Spinal cord (tissue), 10 donors: ENCODE data around the gene NUTM2B. TPM values are rescaled to one million over a fixed set of nuclear protein-coding genes. Genes with fewer than 3 reads are reported as not detected.
"Not testable (repeated sequence)": the region's sequence is repeated elsewhere in the genome, so short reads cannot be mapped to it uniquely, and the experiment has no call there.

Experiments used
- DNase-seq, 6 donors: peaks; one replicate each; pipeline versions ENCODE4 v3.0.0 to v3.0.0-alpha.2; 2013 to 2015; ENCODE audit warnings: low spot score in 6 of 6, low read depth in 4 of 6
- H3K27ac ChIP-seq: one replicate; pipeline ENCODE4 v1.5.1; 2013; ENCODE audit warnings: low read depth, low read length, control low read depth
- H3K27me3 ChIP-seq: one replicate; pipeline ENCODE4 v1.6.1; 2013; ENCODE audit warnings: low read length; ENCODE audit not compliant: control insufficient read depth, insufficient read depth
- H3K36me3 ChIP-seq: one replicate; pipeline ENCODE4 v1.6.1; 2013; ENCODE audit warnings: low read length; ENCODE audit not compliant: control insufficient read depth, insufficient read depth
- H3K4me1 ChIP-seq: one replicate; pipeline ENCODE4 v1.6.1; 2013; ENCODE audit warnings: low read length; ENCODE audit not compliant: control insufficient read depth, insufficient read depth
- H3K4me3 ChIP-seq: one replicate; pipeline ENCODE4 v1.5.1; 2013; ENCODE audit warnings: low read depth, low read length, control low read depth
- H3K9me3 ChIP-seq: one replicate; pipeline ENCODE4 v1.6.1; 2013; ENCODE audit warnings: low read length; ENCODE audit not compliant: control insufficient read depth, insufficient read depth
- WGBS: methylation state at CpG from one replicate; pipeline ENCODE4 v1.1.5; 2013; ENCODE audit warnings: missing lambda C conversion rate; ENCODE audit not compliant: insufficient coverage; 5-methylcytosine and 5-hydroxymethylcytosine counted together
- long read RNA-seq, 4 donors: transcript quantifications; one replicate each; lab custom pipeline, GENCODE V29; 2026
- polyA plus RNA-seq, 2 donors: library from polyadenylated mRNA; unstranded; fragments of 120-200 nt; gene quantifications; one replicate each; pipeline ENCODE4 v1.2.1, GENCODE V29; 2013; ENCODE audit not compliant: insufficient read length in 2 of 2
- total RNA-seq, 2 donors: library from RNA; depleted of rRNA in 1 of 2; stranded (reverse); fragments of 120-200 nt in 1 of 2; fragments of >200 nt in 1 of 2; gene quantifications; one replicate each; pipeline versions ENCODE4 v1.2.3 to v1.2.4, GENCODE V29; 2013 to 2014
- donor health status: healthy.

The NUTM2B gene, protein sequence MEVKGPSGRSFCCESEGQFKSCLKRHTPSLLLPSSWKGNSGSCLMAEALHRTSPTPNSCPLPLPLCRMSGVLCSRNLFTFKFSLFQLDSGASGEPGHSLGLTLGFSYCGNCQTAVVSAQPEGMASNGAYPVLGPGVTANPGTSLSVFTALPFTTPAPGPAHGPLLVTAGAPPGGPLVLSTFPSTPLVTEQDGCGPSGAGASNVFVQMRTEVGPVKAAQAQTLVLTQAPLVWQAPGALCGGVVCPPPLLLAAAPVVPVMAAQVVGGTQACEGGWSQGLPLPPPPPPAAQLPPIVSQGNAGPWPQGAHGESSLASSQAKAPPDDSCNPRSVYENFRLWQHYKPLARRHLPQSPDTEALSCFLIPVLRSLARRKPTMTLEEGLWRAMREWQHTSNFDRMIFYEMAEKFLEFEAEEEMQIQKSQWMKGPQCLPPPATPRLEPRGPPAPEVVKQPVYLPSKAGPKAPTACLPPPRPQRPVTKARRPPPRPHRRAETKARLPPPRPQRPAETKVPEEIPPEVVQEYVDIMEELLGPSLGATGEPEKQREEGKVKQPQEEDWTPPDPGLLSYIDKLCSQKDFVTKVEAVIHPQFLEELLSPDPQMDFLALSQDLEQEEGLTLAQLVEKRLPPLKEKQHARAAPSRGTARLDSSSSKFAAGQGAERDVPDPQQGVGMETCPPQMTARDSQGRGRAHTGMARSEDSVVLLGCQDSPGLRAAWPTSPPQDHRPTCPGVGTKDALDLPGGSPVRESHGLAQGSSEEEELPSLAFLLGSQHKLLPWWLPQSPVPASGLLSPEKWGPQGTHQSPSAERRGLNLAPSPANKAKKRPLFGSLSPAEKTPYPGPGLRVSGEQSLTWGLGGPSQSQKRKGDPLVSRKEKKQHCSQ
- total RNA-seq (1 to 10 TPM in 1 of 2 donors, under 1 TPM in 1; 0.20 to 1.4 TPM), polyA plus RNA-seq (1 to 10 TPM; 5.0 to 7.5 TPM)
- long read RNA-seq, donor 1, partial matches to known transcripts = 6 of 7 reads
- long read RNA-seq, donor 1, other reads (novel, unspliced or antisense) = 0 of 7 reads
- long read RNA-seq, donor 2 = 0 reads
- long read RNA-seq, donor 3 = 0 reads
- long read RNA-seq, donor 4 = 0 reads

- WGBS = no CpG with 5 or more reads among the region's 3 CpGs
- H3K36me3 ChIP-seq, H3K4me1 ChIP-seq, DNase-seq, H3K27ac ChIP-seq, H3K4me3 ChIP-seq, H3K9me3 ChIP-seq, H3K27me3 ChIP-seq: not testable (repeated sequence)
Measured at GRCh38 chr10:79702927-79703326, at the start of gene NUTM2B. NUTM2B (plus strand) TSS chr10:79703227; CDS start chr10:79703610, 383 bp downstream.

GRCh38 chr10:79663287-79663686 is 39.7 kb upstream of the NUTM2B start:
- H3K27me3 ChIP-seq, DNase-seq, H3K4me1 ChIP-seq, H3K36me3 ChIP-seq, H3K4me3 ChIP-seq, H3K9me3 ChIP-seq, H3K27ac ChIP-seq: not testable (repeated sequence)

- H3K27me3 ChIP-seq, H3K4me3 ChIP-seq, H3K9me3 ChIP-seq, H3K27ac ChIP-seq, H3K36me3 ChIP-seq, H3K4me1 ChIP-seq, DNase-seq: not testable (repeated sequence)
- no CpG with 5 or more reads among the region's 4 CpGs for WGBS
Measured at GRCh38 chr10:79664686-79665085, 38.3 kb upstream of the NUTM2B start.

DNA sequence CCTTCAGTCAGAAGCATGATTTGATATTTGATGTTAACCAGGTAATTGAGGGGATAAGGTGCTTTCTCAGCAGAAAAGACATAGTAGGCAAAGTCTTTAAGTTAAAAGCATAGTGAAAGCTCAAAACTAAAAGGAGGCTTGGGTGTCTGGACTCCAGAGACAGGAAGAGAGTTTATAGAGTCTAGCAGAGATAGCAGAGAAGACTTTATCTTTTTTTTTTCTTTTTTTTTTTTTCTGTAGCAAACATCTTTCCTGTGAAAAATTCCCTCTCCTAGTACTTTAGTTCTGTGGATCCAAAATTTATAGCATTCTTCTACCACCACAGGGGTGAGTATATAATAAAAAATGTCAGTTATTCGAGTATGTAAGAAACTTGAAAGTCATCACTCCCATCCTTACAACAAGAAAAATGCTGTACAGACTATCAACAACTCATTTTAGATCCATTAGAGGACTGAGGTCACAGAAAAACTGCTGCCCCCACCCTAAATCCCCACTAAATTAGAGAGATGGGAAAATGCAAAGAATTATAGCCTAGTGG is 33.7 kb upstream of the NUTM2B start:
- not testable (repeated sequence) for H3K9me3 ChIP-seq, H3K27me3 ChIP-seq, DNase-seq, H3K4me3 ChIP-seq, H3K27ac ChIP-seq, H3K4me1 ChIP-seq, H3K36me3 ChIP-seq
- WGBS = no CpG with 5 or more reads among the region's 1 CpG

GRCh38 chr10:79674878-79675277 is 28.1 kb upstream of the NUTM2B start:
- not testable (repeated sequence) for H3K4me3 ChIP-seq, H3K9me3 ChIP-seq, H3K36me3 ChIP-seq, H3K27me3 ChIP-seq, H3K4me1 ChIP-seq, H3K27ac ChIP-seq, DNase-seq
- no CpG with 5 or more reads among the region's 2 CpGs for WGBS

DNA sequence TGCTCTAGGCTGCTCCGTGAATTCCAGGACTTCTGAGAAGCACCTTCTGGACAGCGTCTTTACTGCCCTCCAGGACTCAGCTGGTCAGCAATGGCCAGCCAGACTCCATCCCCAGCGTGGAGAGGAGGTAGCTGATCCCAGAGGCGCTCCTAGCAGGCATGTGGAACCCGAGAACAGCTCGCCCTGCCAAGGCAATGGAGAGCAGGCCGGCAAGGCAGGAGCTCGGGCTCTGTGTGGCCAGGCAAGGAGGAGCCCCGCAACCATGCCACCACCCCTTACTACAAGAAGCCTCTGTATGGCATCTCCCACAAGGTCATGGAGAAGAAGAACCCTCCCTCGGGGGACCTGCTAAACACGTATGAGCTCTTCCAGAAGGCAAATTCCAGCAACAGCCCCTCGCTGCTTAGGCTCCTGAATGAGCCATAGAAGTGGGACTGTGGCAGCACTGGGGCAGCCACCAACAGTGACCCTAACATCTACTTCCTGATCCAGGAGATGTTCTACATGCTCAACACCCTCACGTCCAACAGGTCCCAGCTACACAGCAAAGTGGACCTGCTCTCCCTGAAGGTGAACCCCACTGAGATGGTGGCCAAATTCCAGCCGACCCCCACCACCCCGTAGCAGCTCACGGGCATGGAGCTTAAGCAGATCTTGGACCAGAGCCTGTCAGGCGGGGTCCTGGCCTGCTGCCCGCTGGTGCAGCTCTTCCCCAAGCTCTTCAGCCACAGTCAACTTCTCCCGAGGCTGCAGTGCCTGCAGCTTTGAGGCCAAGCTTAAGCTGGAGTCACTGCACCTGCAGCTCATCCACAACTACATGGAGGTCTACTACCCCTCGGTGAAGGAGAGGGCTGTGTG is 19.8 kb upstream of the NUTM2B start:
- H3K36me3 ChIP-seq = peaks cover 24% of the 10 kb centered on the region
- DNase-seq, H3K27me3 ChIP-seq, H3K4me3 ChIP-seq, H3K27ac ChIP-seq, H3K4me1 ChIP-seq, H3K9me3 ChIP-seq: not testable (repeated sequence)
- WGBS = 87% methylated on average over 16 of the region's 20 CpGs

DNA sequence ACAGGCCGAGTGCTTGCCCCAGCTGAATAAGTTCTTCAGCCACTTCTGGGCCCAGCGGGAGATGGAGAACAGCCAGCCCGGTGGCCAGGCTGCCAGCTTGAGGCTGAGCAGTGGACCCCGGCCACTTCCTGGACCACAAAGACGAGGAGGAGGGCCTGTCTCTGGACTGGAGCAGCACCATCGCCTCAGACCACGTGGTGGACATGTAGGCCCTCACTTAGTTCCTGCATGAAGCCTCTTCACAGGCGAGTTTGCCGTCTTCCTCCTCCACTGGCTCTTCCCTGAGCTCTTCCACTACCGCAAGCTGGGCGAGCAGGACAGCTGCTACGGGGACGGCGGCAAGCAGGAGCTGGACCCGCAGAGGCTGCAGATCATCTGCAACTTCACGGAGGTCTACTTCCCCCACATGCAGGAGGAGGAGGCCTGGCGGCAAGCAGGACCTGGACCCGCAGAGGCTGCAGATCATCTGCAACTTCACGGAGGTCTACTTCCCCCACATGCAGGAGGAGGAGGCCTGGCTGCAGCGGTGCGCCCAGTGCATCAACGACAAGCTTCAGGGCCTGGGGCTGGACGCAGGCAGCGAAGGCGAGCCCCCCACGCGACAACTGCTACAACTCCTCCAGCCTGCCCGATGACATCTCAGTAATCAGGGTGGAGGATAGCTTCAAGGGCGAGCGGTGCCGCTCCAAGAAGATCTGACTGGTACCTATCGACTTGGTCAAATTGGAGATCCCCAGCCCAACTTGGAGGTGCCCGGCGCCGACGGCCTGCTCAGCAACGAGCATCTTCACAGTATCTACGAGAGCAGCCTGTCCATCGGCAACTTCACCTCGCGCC is 18.9 kb upstream of the NUTM2B start:
- 85% methylated on average over 35 of the region's 41 CpGs for WGBS
- not testable (repeated sequence) for H3K4me3 ChIP-seq, DNase-seq, H3K4me1 ChIP-seq, H3K27me3 ChIP-seq, H3K27ac ChIP-seq, H3K9me3 ChIP-seq
- H3K36me3 ChIP-seq = peaks cover 24% of the 10 kb centered on the region

DNA sequence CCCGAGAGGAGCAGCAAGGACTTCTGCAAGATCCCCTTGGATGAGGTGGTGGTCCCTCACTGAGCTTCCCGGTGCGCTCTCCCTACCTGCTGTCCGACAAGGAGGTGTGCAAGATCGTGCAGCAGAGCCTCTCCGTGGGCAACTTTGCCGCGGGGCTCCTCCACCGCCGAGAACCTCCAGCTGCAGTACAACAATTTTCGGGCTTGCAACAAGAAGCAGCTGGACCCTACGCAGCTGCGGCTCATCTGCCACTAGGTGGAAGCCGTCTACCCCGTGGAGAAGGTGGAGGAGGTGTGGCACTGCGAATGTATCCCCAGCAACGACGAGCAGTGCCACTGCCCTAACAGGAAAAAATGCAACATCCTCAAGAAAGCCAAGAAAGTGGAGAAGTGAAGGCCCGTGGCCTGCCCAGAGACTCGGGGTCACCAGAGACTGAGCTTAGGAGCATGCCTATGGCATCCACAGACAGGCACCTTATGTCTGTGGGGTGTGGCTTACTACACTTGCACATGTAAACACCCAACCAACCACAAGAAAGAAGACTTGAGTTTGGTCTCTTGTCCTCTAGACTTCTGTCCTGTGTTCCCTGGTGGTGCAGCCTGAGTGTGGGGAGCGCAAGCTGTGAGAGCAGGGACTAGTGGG is 17.9 kb upstream of the NUTM2B start:
- WGBS = 57% methylated on average over 9 of the region's 21 CpGs
- peaks cover 24% of the 10 kb centered on the region for H3K36me3 ChIP-seq

More for the DNA sequence above, 17.9 kb upstream of the NUTM2B start:
- DNase-seq = peak in 1 of 6 donors; percentile 58
- H3K27ac ChIP-seq, H3K4me1 ChIP-seq, H3K9me3 ChIP-seq, H3K27me3 ChIP-seq, H3K4me3 ChIP-seq: not testable (repeated sequence)
